GM23248 (cell line): Measurements from ENCODE around the gene LHX3. TPM values are rescaled to one million over a fixed set of nuclear protein-coding genes. Genes with fewer than 3 reads are reported as not detected.

Source experiments
- DNase-seq: peaks from one replicate; pipeline ENCODE4 v3.0.0-alpha.2; 2015
- H2AFZ ChIP-seq: fragments of 200-600 bp; sonication (generic); 2 replicates; pipeline ENCODE4 v1.6.1; 2016; ENCODE audit warnings: antibody characterized with exemption
- H3F3A ChIP-seq: fragments of 200-600 bp; sonication (generic); 2 replicates; pipeline ENCODE4 v1.6.1; 2016; ENCODE audit warnings: mild to moderate bottlenecking, antibody characterized with exemption, mixed run types; ENCODE audit not compliant: insufficient read depth
- H3K27ac ChIP-seq: fragments of 200-600 bp; sonication (generic); 2 replicates; pipeline ENCODE4 v1.5.1; 2016; ENCODE audit warnings: mild to moderate bottlenecking
- H3K27me3 ChIP-seq: fragments of 200-600 bp; sonication (generic); replicated peaks from 2 replicates; pipeline ENCODE4 v1.6.1; 2016; ENCODE audit warnings: mild to moderate bottlenecking; ENCODE audit not compliant: insufficient read depth
- H3K36me3 ChIP-seq: fragments of 200-600 bp; sonication (generic); 2 replicates; pipeline ENCODE4 v1.6.1; 2016; ENCODE audit warnings: low read depth, mild to moderate bottlenecking
- H3K4me1 ChIP-seq: fragments of 200-600 bp; sonication (generic); 2 replicates; pipeline ENCODE4 v1.6.1; 2016; ENCODE audit warnings: mild to moderate bottlenecking; ENCODE audit not compliant: insufficient read depth
- H3K4me2 ChIP-seq: fragments of 200-600 bp; sonication (generic); one replicate; pipeline ENCODE4 v1.6.1; 2016; ENCODE audit warnings: mild to moderate bottlenecking; ENCODE audit not compliant: unreplicated experiment
- H3K4me3 ChIP-seq: fragments of 200-600 bp; sonication (generic); 2 replicates; pipeline ENCODE4 v1.5.1; 2016; ENCODE audit warnings: mild to moderate bottlenecking
- H3K79me2 ChIP-seq: fragments of 200-600 bp; sonication (generic); 2 replicates; pipeline ENCODE4 v1.6.1; 2016; ENCODE audit warnings: mild to moderate bottlenecking; ENCODE audit not compliant: insufficient read depth
- H3K9ac ChIP-seq: fragments of 200-600 bp; sonication (generic); 2 replicates; pipeline ENCODE4 v1.6.1; 2016; ENCODE audit warnings: mild to moderate bottlenecking
- H3K9me2 ChIP-seq: fragments of 200-600 bp; sonication (generic); 2 replicates; pipeline ENCODE4 v1.6.1; 2016; ENCODE audit warnings: mixed run types, mild to moderate bottlenecking, moderate library complexity; ENCODE audit not compliant: insufficient read depth
- H3K9me3 ChIP-seq: fragments of 200-600 bp; sonication (generic); one replicate; pipeline ENCODE4 v1.6.1; 2017; ENCODE audit warnings: low read depth
- H4K20me1 ChIP-seq: fragments of 200-600 bp; sonication (generic); 2 replicates; pipeline ENCODE4 v1.6.0; 2016; ENCODE audit not compliant: insufficient read depth
- EZH2 ChIP-seq: fragments of 200-600 bp; sonication (generic); IDR thresholded peaks from 2 replicates; pipeline ENCODE4 v1.6.1; 2018; ENCODE audit warnings: antibody characterized with exemption, mild to moderate bottlenecking; ENCODE audit not compliant: insufficient read depth, poor library complexity, severe bottlenecking
- EZH2phosphoT487 ChIP-seq: fragments of 200-600 bp; sonication (generic); IDR thresholded peaks from 2 replicates; pipeline ENCODE4 v1.6.1; 2018; ENCODE audit warnings: antibody characterized with exemption, moderate library complexity, mild to moderate bottlenecking, low read depth; ENCODE audit not compliant: insufficient read depth
- WGBS, 2 experiments: methylation state at CpG; one replicate each; pipeline ENCODE4 v1.1.6; 2015 to 2017; ENCODE audit warnings: low lambda C conversion rate in 2 of 2, low coverage in 1 of 2; ENCODE audit errors: missing lambda C conversion rate in 2 of 2; 5-methylcytosine and 5-hydroxymethylcytosine counted together
- in situ Hi-C: fragments of 300-500 bp; cut with MboI; formaldehyde crosslinking; loops from 2 replicates; pipeline ENCODE4 v1.15.0; 2020
- polyA plus RNA-seq: library from polyadenylated mRNA; unstranded; fragments of >200 nt; fragmentation: Nextera tagmentation; extraction: Ambion mirVana; gene quantifications from 2 replicates; pipeline ENCODE4 v1.2.1, GENCODE V29; 2016
- total RNA-seq: library from RNA; depleted of rRNA; stranded (reverse); fragments of >200 nt; shearing (Covaris generic); gene quantifications from 2 replicates; pipeline ENCODE4 v1.2.3, GENCODE V29; 2014

Gene LHX3
- total and polyA plus RNA-seq, 2 experiments from 2014 or later = not detected

DNA sequence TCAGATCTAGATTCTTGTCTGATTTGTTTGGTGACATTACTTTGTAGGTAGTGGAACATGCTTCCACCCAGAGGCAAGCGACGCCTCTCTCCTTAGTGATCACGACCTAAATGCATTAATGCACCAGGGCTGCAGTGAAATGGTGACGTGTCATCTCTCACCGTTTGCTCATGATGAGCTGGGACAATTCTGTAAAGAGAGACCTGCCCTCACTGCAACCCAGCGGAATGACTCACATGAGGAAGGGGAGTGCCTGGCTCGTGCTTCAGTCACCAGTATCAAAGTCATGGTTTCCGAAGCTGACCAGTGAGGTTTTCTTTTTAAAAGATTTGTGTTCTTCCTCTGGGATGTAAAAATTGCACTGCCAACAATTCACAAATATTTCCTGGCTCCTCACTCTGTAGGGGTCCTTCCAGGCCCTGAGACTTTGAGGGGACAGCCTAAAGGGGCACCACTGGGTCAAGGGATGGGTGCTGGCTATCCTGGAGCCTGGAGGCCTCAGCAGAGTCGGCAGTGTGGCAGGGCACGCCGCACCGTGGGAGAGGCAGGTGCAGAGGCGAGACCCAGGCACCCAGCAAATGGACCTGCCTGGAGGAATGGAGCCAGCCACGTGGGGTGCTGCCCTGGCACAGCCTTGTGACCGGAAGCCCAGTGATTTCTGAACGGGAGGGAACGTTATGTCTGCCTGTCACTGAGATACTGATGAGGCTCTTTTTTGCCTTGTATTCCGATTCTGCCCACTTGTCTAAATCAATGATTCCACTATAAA lies 23.4 kb upstream of the LHX3 start:
- peaks cover 9% of the 10 kb centered on the region for H3K4me1 ChIP-seq
- no peaks in the 10 kb centered on the region for H3K36me3 ChIP-seq
- H3F3A ChIP-seq = no peaks in the 10 kb centered on the region
- no peaks in the 10 kb centered on the region for H4K20me1 ChIP-seq
- no peaks in the 10 kb centered on the region for H3K79me2 ChIP-seq
- WGBS, 2 experiments = 64 to 68% methylated on average over 17 to 18 of the region's 18 CpGs
- H3K9ac ChIP-seq = peak overlapping the region; percentile 41
- no peaks in the 10 kb centered on the region for H3K9me3 ChIP-seq
- no peaks in the 10 kb centered on the region for H3K9me2 ChIP-seq
- no peak for TF ChIP-seq EZH2
- TF ChIP-seq EZH2phosphoT487 = no peak
- DNase-seq = peak; percentile 82
- no peak overlapping the region for H3K4me2 ChIP-seq
- peak overlapping the region; percentile 34; the same call in 1 of the 2 replicates for H3K27ac ChIP-seq
- H2AFZ ChIP-seq = no peak overlapping the region
- no peaks in the 10 kb centered on the region for H3K27me3 ChIP-seq
- 0 out of 2 replicates have a peak overlapping the region, but pooled peaks have one; percentile 11 for H3K4me3 ChIP-seq
- in situ Hi-C loops = no loop called here

DNA sequence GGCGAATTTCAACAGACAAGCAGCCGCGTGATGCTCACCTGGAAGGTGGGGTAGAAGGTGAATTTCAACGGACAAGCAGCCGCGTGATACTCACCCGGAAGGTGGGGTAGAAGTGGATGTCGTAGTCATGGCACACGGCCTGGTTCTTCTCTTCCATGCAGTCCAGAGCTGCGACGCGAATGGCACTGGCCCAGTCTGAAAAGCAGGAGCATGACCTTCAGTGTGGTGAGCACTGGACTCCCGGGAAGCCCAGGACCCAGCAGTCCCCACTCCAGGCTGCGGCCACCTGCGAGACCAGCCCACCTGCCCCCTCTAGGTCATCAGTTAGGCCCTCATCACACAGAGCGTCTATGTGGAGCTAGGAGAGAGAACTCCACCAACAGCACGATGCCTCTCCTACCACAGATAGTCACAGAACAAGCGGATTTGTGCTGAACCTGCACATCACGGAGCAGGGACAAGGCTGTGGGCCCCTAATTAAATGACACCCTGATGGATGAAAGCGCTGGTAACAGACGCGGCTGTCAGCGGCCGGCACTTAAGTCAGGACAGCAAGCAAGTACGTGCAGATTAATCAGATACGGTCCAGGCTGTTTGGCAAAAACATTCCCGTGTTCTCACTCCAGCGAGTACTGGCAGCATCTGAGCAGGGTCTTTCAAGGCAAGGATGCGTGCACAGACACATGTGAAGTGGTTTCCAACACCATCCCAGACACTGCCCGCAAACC lies 21.9 kb upstream of the LHX3 start:
- Histone ChIP-seq H3K9ac (no peak overlapping the region), H3K9me3 (no peaks in the 10 kb centered on the region), H3K9me2 (no peaks in the 10 kb centered on the region), H3K4me2 (no peak overlapping the region), H3K27ac (no peak overlapping the region), H3K4me3 (no peak overlapping the region), H2AFZ (no peak overlapping the region), H4K20me1 (no peaks in the 10 kb centered on the region), H3F3A (no peaks in the 10 kb centered on the region), H3K79me2 (no peaks in the 10 kb centered on the region), H3K27me3 (no peaks in the 10 kb centered on the region), H3K4me1 (peaks cover 9% of the 10 kb centered on the region), H3K36me3 (no peaks in the 10 kb centered on the region)
- TF ChIP-seq EZH2 (no peak), EZH2phosphoT487 (no peak)
- DNase-seq = no peak
- WGBS, 2 experiments = 94 to 95% methylated on average over 30 of the region's 30 CpGs
- in situ Hi-C loops = no loop called here

GRCh38 chr9:136225748-136226679 lies 21.1 kb upstream of the LHX3 start:
- Histone ChIP-seq H2AFZ (no peak overlapping the region), H3K79me2 (no peaks in the 10 kb centered on the region), H4K20me1 (no peaks in the 10 kb centered on the region), H3K9me3 (no peaks in the 10 kb centered on the region), H3F3A (no peaks in the 10 kb centered on the region), H3K9me2 (no peaks in the 10 kb centered on the region), H3K4me2 (no peak overlapping the region), H3K36me3 (no peaks in the 10 kb centered on the region), H3K4me3 (no peak overlapping the region), H3K9ac (no peak overlapping the region), H3K27ac (no peak overlapping the region), H3K27me3 (no peaks in the 10 kb centered on the region), H3K4me1 (peaks cover 9% of the 10 kb centered on the region)
- DNase-seq = peak; percentile 61
- WGBS, 2 experiments = 83 to 86% methylated on average over 30 of the region's 30 CpGs
- no peak for TF ChIP-seq EZH2phosphoT487
- no peak for TF ChIP-seq EZH2
- in situ Hi-C loops = no loop called here

- Histone ChIP-seq H3K9ac (no peak overlapping the region), H3K9me3 (no peaks in the 10 kb centered on the region), H3K27me3 (no peaks in the 10 kb centered on the region), H3K36me3 (no peaks in the 10 kb centered on the region), H3K9me2 (no peaks in the 10 kb centered on the region), H3K4me3 (no peak overlapping the region), H4K20me1 (no peaks in the 10 kb centered on the region), H3F3A (no peaks in the 10 kb centered on the region), H3K79me2 (no peaks in the 10 kb centered on the region), H3K4me1 (peaks cover 9% of the 10 kb centered on the region), H3K4me2 (no peak overlapping the region), H2AFZ (no peak overlapping the region), H3K27ac (no peak overlapping the region)
- in situ Hi-C loops = no loop called here
- WGBS, 2 experiments = 92 to 93% methylated on average over 16 to 19 of the region's 19 CpGs
- no peak for DNase-seq
- TF ChIP-seq EZH2 = no peak
- no peak for TF ChIP-seq EZH2phosphoT487
Measured at GRCh38 chr9:136225366-136225747, 20.4 kb upstream of the LHX3 start.
